Non-pigmented ciliary epithelial cell (primary cell): Measurements from ENCODE around the gene PALD1.
"Not testable (repeated sequence)": the region's sequence is repeated elsewhere in the genome, so short reads cannot be mapped to it uniquely, and the experiment has no call there.

Experiments
- DNase-seq: peaks from one replicate; pipeline ENCODE4 v3.0.0-alpha.2; 2010; ENCODE audit warnings: low read depth

The PALD1 gene

DNA sequence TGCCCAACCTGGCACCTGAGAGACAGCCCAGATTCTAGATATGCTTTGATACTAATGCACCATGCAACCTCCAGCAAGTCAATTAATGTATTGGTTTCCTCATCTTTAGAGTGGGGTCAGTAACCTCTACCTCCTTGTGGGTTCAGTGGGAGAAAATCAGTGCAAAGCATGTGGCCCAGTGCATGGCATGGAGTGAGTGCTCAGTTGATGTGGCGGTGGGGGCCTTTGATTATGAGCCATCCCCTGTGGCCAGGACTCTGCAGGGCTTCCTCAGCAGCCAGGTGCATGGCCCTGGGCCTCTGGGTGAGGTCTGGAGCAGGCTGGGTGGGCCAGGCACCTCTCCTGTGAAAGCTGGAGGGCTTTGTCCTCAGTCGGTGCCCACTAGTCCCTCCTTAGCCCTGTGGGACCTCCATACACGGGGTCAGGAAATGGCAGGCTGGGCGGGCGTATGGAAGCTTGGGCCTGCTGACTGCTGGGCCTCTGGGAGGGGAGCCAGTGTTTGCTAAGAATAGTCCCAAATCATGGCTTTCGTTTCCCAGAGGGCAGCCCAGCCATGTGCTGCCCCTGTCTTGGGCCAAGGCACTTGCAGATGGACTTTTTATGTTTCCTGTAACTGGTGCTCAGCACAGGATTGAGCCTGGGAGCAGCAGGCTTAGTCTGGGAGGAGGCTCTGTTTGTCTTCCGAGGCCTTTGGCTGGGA is 3.4 kb downstream of the PALD1 start:
- no peak for DNase-seq

DNA sequence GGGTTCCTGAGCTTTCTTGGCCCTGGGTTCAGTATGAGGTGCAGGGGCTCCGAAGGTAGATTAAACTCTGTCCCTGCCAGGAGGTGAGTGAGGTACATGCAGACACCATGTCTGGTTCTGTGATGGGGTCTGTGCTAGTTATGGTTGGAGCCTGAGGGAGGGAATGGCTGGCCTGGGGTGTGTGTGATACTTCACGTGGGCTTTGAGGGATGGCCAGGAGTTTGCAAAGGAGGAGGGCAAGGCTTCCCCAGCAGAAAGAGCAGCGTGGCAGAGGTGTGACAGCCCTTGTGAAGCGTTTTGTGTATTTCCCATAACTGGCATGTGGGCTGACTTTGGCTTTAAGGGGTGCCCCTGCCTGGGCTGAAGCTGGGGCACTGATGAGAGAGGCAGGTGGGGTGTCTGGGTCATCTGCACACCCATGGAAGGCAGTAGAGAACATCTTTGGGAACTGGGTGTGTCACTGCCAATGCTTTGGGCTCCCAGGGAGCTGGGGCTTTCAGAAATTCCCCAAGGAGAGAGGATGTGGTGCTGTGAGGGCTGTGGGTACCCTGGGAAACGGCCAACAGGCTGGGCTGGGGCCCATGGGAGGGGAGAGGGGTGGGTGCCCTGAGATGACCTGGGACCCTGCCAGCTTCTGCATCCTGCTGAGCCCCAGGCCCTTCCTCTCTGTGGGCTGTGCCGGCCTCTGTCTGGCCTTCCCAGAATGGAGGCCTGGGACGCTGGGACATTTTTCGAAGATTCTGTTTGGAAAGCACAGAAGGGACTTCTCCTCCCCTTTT is 4.6 kb downstream of the PALD1 start:
- no peak for DNase-seq

DNA sequence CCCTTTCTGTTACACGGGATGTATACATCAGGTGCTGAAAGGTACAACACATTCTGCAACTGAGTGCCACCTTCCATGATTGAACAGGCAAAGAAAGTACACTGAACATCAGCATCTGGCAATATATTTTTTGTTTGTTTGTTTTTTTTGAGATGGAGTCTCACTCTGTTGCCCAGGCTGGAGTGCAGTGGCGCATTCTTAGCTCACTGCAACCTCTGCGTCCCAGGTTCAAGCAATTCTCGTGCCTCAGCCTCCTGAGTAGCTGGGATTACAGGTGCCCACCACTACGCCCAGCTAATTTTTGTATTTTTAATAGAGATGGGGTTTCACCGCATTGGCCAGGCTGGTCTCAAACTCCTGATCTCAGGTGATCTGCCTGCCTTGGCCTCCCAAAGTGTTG is 5.3 kb downstream of the PALD1 start:
- not testable (repeated sequence) for DNase-seq

DNA sequence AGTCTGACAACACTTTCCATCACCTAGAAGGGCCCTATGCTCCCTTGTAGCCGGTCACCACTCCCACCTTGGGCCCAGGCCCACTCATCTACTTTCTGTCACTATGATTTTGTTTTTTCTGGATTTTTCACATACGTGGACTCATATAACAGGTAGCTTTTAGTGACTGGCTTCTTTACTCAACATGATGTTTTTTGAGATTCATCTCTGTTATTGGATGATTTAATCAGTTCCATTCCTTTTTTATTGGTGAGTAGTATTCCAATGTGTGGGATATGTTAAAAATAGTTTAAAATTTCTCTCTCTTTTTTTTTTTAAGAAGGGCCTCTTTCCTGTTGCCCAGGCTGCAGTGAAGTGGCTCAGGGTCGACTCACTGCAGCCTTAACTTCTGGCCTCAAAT is 9.3 kb downstream of the PALD1 start:
- DNase-seq, result no peak

DNA sequence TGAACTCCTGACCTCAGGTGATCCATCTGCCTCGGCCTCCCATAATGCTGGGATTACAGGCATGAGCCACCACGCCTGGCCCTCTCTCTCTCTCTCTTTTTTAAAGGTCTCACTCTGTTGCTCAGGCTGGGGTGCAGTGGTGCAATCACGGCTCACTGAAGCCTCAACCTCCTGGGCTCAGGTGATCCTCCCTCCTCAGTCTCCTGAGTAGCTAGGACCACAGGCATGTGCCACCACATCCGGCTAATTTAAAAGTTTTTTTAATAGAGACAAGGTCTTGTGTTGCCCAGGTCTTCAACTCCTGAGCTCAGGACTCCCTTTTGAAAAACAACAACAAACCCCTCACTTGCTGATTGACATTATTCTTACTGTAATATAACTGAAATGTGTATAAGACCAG is 11.6 kb downstream of the PALD1 start:
- DNase-seq, result no peak

DNA sequence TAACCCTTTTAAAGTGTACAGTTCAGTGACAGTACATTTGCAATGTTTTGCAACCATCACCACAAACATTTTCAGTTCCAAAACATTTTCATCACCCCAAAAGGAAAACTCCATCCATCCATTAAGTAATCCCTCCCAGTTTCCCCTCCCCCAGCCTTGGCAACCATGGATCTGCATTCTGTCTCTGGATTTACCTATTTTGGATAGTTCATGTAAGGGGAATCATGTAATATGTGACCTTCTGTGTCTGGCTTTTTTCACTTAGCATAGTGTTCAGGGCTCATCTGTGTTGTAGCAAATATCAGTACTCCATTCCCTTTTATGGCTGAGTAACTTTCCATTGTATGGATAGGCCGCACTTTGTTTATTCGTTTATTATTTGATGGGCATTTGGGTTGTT is 13.0 kb downstream of the PALD1 start:
- DNase-seq, result no peak

DNA sequence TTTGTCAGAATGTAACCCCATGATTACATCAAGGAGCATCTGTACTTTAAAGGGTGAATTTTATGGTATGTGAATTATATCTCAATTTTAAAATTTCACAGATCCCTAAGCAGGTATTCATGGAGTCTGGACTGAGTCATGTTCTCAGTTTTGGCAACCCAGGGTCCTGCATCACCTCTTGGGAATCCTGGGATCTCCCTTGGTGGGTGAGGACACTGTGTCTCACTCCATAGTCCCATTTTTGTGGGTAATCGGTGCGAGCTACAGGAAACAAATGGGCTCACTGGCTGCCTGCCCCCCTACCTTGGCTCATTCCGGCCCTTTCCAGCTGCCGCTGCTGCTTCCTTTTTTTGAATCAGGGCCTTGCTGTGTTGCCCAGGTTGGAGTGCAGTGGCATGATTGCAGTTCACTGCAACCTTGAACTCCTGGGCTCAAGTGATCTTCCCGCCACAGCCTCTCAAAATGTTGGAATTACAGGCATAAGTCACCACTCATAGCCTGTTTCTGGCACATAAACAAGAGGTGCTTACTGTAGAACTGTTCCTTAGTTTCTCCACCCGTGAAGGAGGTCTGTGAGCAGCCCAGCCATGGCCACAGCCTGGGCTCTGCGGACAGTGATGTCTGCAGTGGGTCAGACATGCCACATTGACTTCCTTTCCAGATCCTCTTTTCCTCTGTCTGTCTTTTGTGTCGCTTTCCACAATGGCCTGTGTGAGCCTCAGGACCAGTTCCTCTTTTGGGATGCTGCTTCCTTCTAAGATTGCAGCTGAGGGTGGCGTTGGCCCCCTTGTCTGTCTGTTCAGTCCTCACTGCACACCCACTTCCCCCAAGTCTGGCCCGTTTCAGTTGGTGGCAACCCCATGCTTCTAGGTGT is 14.5 kb downstream of the PALD1 start:
- no peak for DNase-seq

DNA sequence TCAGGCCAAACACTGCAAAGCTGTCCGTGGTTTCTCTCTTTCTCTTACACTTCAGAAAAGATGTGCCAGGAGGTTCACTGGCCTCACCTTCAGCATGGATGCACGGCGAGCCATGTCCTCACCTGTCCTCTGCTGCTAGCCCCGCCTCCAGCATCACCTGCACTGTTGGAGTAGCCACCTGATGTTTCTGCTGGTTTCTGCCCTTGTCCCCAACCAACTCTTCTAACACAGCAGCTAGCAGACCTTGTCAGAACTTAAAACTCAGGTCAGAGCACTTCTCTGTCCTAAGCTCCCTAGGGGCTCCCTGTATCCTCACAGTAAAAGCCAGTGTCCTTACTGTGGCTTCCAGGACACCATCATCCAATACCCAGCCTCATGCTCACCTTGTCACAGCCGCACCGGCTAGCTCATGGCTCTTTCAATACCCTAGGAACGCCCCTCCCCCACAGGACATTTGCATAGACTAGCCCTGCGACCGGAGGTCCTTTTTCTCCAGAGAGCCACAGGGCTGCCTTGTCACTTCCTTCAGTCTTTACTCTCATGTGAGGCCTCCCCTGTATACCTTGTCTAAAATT is 15.2 kb downstream of the PALD1 start:
- DNase-seq, result no peak

DNA sequence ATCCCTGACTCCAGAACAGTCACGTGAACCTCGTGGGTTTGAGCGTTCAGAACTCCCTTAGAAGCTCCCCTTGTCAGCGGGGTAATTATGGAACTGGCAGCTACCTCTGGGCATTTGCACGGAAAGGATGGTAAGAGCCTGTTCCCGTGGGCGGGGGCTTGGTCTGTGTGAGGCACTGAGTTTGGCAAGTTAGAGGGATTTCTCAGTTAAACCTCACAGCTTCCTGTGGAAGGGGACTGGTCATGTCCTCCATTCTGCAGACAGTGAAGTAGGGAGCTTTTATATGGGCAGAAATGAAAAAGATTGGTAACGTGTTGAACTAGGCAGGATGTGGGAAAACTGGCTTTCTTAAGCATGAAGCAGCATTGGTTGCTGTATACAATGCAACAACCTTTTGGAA is 16.0 kb downstream of the PALD1 start:
- DNase-seq, result no peak

DNA sequence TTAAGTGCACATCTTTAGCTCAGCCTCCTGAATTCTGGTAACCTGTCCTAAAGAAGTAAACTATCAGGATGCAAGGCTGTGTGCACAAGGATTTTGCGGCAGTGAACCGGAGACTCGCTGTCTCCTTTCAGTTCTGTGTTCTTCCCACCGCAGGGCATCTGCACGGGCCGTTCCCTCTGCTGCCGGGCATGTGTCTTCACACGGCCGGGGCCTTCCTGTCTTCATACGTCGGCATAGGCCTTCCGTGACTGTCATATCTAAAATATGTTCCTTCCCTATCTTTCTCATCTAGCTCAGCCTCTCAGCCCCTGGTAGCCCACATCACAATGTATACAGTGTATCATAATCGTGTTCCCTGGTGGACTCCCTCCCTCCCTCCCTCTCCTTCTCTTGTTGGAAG is 16.4 kb downstream of the PALD1 start:
- no peak for DNase-seq

DNA sequence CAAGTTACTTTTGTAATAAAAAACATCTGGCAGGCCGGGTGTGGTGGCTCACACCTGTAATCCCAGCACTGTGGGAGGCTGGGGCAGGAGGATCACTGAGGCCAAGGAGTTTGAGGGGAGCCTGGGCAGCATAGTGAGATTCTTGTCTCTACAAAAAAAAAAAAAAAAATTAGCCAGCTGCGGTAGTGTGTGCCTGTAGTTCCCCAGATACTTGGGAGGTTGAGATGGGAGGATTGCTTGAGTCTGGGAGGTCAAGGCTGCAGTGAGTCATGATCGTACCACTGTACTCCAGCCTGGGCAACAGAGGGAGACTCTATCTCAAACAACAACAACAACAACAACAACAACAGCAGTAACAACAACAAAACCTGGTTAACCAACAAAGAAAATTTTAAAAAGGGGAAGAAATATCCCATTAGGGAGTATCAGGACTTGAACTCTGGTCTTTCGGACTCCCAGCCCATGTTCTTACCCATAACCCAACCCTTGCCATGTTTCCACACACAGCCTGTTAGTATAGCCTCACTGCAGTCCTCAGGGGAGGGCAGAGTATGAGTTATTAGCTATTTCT is 17.2 kb downstream of the PALD1 start:
- DNase-seq, result no peak

DNA sequence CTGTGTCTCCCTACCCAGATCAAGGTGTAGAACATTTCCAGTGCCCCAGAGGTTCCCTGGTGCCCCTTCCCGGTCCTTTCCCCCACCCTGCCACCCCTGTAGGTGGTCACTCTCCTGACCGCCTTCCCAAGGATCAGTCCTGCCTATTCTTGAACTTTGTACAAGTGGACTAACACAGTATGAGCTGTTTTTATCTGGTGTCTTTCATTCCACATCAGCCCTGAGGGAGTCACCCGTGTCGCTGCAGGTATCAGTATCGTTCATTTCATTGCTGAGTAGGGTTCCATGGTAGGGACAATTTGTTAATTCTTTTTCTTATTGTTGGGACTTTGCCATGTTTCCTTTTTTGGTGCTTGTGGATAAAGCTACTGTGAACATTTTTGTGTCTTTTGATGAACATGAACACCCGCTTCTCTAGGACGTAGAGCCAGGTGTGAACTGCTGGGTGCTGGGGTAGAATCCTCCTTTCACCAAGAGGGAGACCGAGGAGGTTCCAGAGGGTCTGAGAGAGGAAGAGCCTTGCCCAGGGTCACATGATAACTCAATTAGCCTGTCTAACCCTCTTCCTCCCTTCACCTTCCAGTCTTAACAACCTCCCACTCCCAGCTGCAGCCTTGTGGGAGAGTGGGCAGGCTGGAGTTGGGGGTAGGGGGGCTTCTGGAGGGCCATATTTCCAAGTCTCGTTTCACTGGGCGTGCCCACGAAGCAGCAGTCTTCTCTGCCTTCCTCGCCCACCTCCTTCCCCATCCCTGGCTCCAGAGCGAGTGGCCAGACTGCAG is 18.0 kb downstream of the PALD1 start:
- DNase-seq, result no peak

DNA sequence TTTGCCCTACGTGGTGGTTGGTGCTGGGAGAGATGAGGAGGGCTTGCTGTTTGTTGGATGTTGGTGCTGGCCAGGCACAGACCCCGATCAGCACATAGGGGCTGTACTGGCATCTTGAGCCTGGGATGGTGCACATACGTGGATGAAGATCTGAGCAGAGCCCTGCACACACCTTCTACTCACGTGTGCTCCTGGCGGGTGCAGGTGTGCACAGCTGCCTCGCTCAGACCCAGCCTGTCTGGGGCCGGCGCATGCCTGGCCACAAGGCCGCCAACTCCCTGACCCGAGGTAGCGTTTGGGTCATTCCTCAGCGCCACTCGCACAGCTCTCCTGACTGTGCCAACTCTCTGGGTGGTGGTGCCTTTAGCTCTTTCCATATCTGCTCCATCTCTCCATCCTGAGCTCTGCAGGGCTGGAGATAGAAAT is 18.6 kb downstream of the PALD1 start:
- DNase-seq, result no peak

DNA sequence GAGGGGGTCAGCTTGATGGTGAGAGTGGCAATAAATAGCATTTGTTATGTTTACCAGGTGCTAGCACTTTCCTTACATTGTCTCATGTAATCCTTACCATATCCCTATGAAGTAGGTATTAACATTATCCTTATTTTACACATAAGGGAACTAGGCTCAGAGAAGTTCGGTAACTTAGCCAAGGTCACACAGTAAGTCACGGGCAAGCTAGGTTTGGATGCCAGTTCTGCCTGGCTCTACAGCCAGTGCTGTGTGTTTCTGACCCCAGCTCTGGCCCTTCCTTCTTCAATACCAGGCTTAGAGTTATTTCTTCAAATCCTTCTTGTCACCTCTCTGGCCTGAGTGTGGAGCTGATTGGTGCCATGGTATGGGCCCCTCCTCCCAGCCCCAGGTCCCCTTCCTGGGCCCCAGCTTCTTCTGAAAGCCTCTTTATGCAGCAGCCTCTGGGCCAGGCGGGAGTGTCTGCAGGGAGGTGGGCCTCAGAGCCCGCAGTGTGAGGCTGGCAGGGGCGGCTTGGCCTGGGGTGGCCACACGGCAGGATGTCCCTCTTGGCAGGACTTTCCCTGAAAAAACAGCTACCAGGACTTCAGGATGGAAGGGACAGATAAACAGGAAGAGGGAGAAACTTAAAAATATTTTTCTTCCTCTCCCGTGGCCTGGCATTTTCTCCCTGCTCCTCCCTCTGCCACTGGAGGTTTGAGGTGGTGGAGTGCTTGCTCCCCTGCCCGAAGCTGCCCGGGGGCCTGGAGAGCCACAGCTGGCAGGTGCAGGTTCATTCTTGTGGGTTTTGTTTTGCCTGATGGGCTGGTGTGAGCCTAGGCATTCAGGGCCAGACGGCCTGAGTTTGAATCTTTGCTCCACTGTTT is 20.6 kb downstream of the PALD1 start:
- DNase-seq, result no peak

DNA sequence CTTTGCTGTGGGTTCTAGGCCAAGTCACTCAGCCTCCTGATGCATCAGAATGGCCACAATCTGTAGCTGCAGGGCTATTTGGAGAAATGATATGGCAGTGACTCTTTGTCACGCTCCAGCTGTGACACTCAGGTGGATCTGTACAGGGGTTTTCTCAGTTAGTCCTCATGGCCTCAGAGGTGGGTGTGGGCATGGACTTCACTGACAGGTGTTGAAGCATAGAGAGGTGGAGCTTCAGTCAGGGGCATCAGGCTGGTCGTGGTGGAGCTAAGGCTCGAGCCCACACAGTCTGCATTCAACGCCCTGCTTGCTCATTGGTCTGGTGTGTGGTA is 21.2 kb downstream of the PALD1 start:
- no peak for DNase-seq

DNA sequence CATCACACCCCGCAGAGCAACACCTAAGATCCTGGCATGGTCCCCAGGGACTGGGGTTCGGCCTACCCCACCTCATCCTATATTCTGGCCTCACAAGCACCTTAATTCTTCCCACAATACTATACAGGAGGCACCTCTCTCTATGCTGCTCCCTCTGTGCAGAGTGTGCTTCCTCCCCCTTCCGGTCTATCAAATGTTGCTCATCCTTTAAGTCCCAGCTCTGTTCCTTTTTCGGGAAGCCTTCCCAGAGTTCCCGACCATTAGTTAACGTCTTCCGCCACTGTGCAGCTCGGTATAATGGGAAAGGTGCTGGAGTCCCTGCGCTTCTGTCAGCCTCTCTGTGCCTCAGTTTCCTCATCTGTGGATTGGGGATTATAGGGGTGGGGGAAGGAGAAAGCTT is 21.8 kb downstream of the PALD1 start:
- DNase-seq, result no peak

DNA sequence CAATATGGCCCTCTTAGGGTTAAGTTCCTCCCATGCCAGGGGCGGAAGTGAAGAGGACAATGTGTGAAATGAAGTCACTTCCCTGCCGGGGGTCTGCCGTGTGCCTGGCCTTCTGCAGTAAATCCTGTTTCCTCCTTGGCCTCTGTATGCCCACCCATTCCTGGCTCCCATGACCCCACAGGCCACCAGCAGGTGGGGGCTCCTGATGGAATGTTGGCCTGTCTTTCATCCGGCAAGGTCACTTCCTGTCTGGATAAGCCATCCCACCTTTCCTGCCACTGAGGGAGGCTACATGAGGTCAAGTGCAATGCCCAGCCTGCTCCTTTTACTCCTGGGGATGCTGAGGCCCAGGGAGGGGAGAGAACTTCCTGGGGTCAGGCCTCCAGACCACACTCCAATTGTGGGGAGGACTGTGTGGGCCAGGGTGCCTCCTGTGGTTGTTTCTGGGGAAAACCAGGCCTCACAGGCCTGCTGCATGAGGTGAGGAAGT is 22.3 kb downstream of the PALD1 start:
- no peak for DNase-seq

DNA sequence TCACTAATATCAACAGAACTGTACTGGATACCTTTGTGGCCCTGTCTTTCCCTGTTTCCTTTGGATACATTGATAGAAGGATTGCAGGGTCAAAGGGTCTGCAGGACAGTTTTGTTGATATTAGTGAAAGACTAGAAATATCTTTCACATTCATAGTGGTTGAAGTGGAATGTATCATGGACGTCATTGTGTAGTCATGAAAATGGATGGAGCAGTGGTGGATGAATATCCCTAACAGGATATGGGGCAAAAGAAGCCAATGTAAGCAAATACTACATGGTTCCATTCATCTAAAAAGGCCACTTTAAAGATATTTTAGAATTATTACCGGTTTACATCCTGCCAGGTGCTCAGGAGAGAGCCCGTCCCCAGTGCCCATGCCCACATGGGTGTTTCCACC is 23.8 kb downstream of the PALD1 start:
- DNase-seq, result no peak

DNA sequence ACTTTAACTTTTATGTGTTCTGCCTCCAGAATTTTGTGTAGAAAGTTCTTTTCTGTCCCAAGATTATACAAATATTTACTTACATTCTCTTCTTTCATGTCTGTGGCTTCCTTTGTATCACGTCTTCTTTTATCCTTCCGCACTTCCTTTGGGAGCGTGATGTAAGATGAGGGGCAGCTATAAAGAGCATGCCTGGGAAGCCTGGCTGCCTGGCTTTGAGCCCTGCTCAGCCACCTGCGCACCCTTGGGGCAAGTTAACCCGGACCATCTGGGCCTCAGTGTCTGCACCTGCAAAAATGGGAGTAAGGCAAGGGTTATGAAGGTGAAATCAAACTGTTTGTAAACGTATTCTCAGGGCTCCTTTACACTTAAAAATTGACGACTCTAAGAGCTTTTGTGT is 25.2 kb downstream of the PALD1 start:
- no peak for DNase-seq
